Measurements from ENCODE around the gene CLCN5.

Gene CLCN5

GRCh38 chrX:50103176-50103575 lies 180.8 kb downstream of the CLCN5 start:
- DNase-seq (ENCODE audit: low read depth), result no peak
- no peak for TF ChIP-seq CTCF (IDR thresholded peaks at IDR 0.05; ENCODE audit: insufficient read depth, low read depth, low read length, missing control alignments)

GRCh38 chrX:50103866-50104566 lies 181.6 kb downstream of the CLCN5 start:
- no peak overlapping the region for H3K4me3 ChIP-seq (ENCODE audit: low read length)
- no peak for TF ChIP-seq CTCF (IDR thresholded peaks at IDR 0.05; ENCODE audit: insufficient read depth, low read depth, low read length, missing control alignments)
- DNase-seq (ENCODE audit: low read depth), result no peak

More at GRCh38 chrX:50103176-50103575, 180.8 kb downstream of the CLCN5 start:
- no peak overlapping the region for H3K4me3 ChIP-seq (ENCODE audit: low read length)

- DNase-seq (ENCODE audit: low read depth), result no peak
- no peak overlapping the region for H3K4me3 ChIP-seq (ENCODE audit: low read length)
- no peak for TF ChIP-seq CTCF (IDR thresholded peaks at IDR 0.05; ENCODE audit: insufficient read depth, low read depth, low read length, missing control alignments)
These were observed 183.8 kb downstream of the CLCN5 start for GRCh38 chrX:50106051-50106675.

- peak; percentile 48 for DNase-seq (ENCODE audit: low read depth)
These were observed 185.1 kb downstream of the CLCN5 start for GRCh38 chrX:50107470-50107869.

GRCh38 chrX:50108264-50108663 lies 185.9 kb downstream of the CLCN5 start:
- TF ChIP-seq CTCF (IDR thresholded peaks at IDR 0.05; ENCODE audit: insufficient read depth, low read depth, low read length, missing control alignments), result no peak
- no peak overlapping the region for H3K4me3 ChIP-seq (ENCODE audit: low read length)
- no peak for DNase-seq (ENCODE audit: low read depth)

More at GRCh38 chrX:50107470-50107869, 185.1 kb downstream of the CLCN5 start:
- TF ChIP-seq CTCF (IDR thresholded peaks at IDR 0.05; ENCODE audit: insufficient read depth, low read depth, low read length, missing control alignments), result no peak
- H3K4me3 ChIP-seq (ENCODE audit: low read length), result no peak overlapping the region

GRCh38 chrX:50111742-50112141 lies 189.3 kb downstream of the CLCN5 start:
- DNase-seq (ENCODE audit: low read depth), result peak; percentile 4
- no peak for TF ChIP-seq CTCF (IDR thresholded peaks at IDR 0.05; ENCODE audit: insufficient read depth, low read depth, low read length, missing control alignments)
- H3K4me3 ChIP-seq (ENCODE audit: low read length), result no peak overlapping the region

Measured in epithelial cell of esophagus (primary cell).